GM12872 (cell line): ENCODE measurements around the gene CALHM6.

Source experiments
- TF ChIP-seq, protein P1 (sequence below): IDR thresholded peaks from 3 replicates; pipeline ENCODE4 v1.5.1; 2011; ENCODE audit warnings: low read depth, mild to moderate bottlenecking, low read length, moderate library complexity; ENCODE audit not compliant: insufficient read depth

The CALHM6 gene

DNA sequence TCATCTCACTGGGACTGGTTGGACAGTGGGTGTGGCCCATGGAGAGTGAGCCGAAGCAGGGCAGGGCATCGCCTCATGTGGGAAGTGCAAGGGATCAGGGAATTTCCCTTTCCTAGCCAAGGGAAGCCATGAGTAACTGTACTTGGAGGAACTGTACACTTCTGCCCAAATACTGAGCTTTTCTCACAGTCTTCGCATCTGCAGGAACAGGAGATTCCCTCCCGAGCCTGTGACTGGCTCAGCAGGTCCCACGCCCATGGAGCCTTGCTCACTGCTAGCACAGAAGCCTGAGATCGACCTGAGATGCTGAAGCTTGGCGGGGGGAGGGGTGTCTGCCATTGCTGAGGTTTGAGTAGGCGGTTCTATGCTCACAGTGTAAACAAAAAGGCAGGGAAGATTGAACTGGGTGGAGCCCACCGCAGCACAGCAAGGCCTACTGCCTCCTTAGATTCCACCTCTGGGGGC is 39.8 kb downstream of the CALHM6 start:
- TF ChIP-seq, protein P1, sequence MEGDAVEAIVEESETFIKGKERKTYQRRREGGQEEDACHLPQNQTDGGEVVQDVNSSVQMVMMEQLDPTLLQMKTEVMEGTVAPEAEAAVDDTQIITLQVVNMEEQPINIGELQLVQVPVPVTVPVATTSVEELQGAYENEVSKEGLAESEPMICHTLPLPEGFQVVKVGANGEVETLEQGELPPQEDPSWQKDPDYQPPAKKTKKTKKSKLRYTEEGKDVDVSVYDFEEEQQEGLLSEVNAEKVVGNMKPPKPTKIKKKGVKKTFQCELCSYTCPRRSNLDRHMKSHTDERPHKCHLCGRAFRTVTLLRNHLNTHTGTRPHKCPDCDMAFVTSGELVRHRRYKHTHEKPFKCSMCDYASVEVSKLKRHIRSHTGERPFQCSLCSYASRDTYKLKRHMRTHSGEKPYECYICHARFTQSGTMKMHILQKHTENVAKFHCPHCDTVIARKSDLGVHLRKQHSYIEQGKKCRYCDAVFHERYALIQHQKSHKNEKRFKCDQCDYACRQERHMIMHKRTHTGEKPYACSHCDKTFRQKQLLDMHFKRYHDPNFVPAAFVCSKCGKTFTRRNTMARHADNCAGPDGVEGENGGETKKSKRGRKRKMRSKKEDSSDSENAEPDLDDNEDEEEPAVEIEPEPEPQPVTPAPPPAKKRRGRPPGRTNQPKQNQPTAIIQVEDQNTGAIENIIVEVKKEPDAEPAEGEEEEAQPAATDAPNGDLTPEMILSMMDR: no peak

DNA sequence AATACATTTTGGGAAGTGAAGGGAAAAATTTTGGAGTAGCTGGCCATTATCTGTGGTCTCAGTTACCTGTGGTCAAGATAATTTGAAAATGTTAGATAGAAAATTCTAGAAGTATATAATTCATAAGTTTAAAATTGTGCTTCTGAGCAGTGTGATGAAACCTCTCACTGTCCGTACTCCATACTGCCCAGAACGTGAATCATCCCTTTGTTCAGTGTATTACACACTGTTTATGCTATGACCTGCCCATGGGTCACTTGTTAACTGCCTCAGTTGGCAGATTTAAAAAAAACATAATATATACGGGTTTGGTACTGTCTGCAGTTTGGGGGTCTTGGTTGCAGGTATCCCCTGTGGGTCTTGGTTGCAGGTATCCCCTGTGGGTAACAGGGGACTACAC is 46.1 kb downstream of the CALHM6 start:
- TF ChIP-seq, protein P1: no peak

DNA sequence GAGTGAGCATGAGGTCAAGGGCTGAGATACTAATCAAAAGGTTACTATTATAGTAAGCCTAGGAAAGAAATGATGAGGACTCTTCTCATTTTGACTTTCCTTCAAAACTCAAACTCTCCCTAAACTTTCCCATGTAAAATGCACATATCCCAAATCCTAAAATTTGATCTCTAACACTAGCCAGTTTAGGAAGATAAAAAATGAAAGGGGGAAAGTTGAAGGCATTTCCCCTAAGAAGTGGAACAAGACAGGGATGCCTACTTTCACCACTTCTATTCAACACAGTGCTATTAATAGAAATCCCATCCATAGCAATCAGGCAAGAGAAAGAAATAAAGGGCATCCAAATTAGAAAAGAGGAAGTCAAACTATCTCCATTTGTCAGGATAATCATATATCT is 47.4 kb downstream of the CALHM6 start:
- TF ChIP-seq, protein P1: no peak

DNA sequence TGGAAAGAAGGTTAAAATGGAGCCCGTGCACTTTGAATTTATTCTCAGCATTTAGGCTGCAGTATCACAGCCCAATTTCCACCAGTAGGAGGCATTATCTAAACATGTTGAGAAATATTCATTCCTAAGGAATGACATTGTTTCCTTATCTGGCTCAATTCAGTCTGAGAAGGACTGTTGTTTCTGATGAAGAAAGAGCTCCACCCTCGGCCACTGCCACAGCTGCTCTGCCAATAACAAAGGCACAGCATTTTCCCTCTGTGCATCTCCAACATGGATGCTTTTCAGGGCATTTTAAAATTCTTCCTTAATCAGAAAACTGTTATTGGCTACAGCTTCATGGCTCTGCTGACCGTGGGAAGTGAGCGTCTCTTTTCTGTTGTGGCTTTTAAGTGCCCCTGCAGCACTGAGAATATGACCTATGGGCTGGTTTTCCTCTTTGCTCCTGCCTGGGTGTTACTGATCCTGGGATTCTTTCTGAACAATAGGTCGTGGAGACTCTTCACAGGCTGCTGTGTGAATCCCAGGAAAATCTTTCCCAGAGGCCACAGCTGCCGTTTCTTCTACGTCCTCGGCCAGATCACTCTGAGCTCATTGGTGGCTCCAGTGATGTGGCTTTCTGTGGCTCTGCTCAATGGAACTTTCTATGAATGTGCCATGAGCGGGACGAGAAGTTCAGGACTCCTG is 50.4 kb downstream of the CALHM6 start, which contains the start of gene CALHM5:
Gene CALHM5, plus strand, starts transcription at position 216 of the 687 bp plus-strand sequence. Its CDS starts 58 bp downstream, at position 274.
- TF ChIP-seq, protein P1: peak; percentile 36; the same call in 2 of the 3 replicates

DNA sequence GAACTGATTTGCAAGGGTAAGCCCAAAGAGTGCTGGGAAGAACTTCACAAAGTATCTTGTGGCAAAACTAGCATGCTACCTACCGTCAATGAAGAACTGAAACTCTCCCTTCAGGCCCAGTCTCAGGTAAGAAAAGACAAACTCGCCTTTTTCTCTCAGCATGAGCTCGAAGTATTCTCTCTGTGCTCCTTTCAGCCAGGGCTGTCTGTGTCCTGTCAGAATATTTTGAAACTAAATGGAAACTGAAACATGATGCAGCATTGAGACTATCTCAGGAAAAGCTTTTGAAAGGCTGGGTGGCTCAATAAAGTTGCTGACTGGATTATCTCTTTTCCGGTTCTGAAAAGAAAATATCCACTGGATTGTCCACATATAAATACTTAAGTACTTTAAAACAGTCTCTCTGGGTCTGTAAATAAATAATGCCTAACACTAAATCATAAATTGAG is 51.0 kb downstream of the CALHM6 start:
- TF ChIP-seq, protein P1: no peak

DNA sequence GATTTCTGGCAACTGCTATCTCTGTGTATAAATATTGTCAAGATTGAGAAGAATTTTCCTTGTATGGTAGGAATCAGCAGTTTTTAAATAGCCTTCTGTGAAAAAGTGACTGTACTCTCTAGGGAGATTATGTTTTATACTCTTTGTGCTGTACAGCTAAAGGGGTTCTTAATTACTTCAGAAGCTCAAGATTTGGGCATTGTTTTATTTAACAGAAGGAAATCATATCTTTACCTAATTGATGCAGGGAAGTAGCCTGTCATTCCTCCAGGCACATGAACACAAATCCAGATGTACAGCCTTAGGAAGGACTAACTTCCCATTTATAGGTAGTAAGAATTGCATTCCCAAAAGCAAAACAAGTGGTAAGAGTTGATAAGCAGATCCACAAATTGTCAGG is 51.6 kb downstream of the CALHM6 start:
- TF ChIP-seq, protein P1: no peak
